DND-41 (cell line): ENCODE data around the gene ZNF536.

Experiments used
- ATAC-seq: fragments of 200-7000 bp; cut with Tn5 transposase; 3 replicates; pipeline ENCODE4 v1.9.1; 2021; ENCODE audit warnings: low read depth; ENCODE audit not compliant: insufficient read depth
- DNase-seq: peaks from one replicate; pipeline ENCODE4 v3.0.0-alpha.2; 2020
- H2AFZ ChIP-seq: 2 replicates; pipeline ENCODE4 v1.6.0; 2012; ENCODE audit warnings: low read depth, low read length
- H3K27ac ChIP-seq: 2 replicates; pipeline ENCODE4 v1.5.1; 2012; ENCODE audit warnings: low read length, inconsistent platforms
- H3K27me3 ChIP-seq: fragments of 200-600 bp; sonication (generic); 2 replicates; pipeline ENCODE4 v1.6.0; 2012; ENCODE audit warnings: low read length, mild to moderate bottlenecking, inconsistent platforms; ENCODE audit not compliant: insufficient read depth, poor library complexity
- H3K36me3 ChIP-seq: 2 replicates; pipeline ENCODE4 v1.5.1; 2012; ENCODE audit warnings: low read length, inconsistent platforms; ENCODE audit not compliant: insufficient read depth
- H3K4me1 ChIP-seq: 2 replicates; pipeline ENCODE4 v1.5.1; 2012; ENCODE audit warnings: mild to moderate bottlenecking, low read length; ENCODE audit not compliant: insufficient read depth
- H3K4me2 ChIP-seq: 2 replicates; pipeline ENCODE4 v1.6.0; 2012; ENCODE audit warnings: mild to moderate bottlenecking, moderate library complexity, low read length, inconsistent platforms; ENCODE audit not compliant: insufficient read depth
- H3K4me3 ChIP-seq, 2 experiments: fragments of 200-600 bp in 1 of 2; shearing (Covaris generic) in 1 of 2; 2 replicates each; pipeline ENCODE4 v1.5.1; 2012 to 2016; ENCODE audit warnings: inconsistent platforms in 2 of 2, low read length in 2 of 2, mild to moderate bottlenecking in 2 of 2, low read depth in 1 of 2, moderate library complexity in 1 of 2
- H3K79me2 ChIP-seq: 2 replicates; pipeline ENCODE4 v1.6.0; 2012; ENCODE audit warnings: low read length, inconsistent platforms; ENCODE audit not compliant: insufficient read depth
- H3K9ac ChIP-seq: 2 replicates; pipeline ENCODE4 v1.6.0; 2012; ENCODE audit warnings: low read depth, mild to moderate bottlenecking, inconsistent platforms, low read length, moderate library complexity
- H3K9me3 ChIP-seq: 2 replicates; pipeline ENCODE4 v1.5.1; 2012; ENCODE audit warnings: low read length, moderate library complexity, mild to moderate bottlenecking, inconsistent platforms; ENCODE audit not compliant: insufficient read depth, severe bottlenecking
- H4K20me1 ChIP-seq: 2 replicates; pipeline ENCODE4 v1.6.0; 2012; ENCODE audit warnings: low read length; ENCODE audit not compliant: insufficient read depth
- EZH2 ChIP-seq: IDR thresholded peaks from 3 replicates; pipeline ENCODE4 v1.6.1; 2012; ENCODE audit warnings: borderline replicate concordance, low read depth, mild to moderate bottlenecking, moderate library complexity, low read length, inconsistent platforms; ENCODE audit not compliant: severe bottlenecking
- TF ChIP-seq, protein P1 (sequence below): IDR thresholded peaks from 2 replicates; pipeline ENCODE4 v1.5.1; 2012; ENCODE audit warnings: borderline replicate concordance, low read length, moderate library complexity, mild to moderate bottlenecking; ENCODE audit not compliant: poor library complexity, severe bottlenecking; ENCODE audit errors: extremely low read depth

ZNF536 gene

GRCh38 chr19:30525383-30525782 is 153.2 kb downstream of the ZNF536 start:
- Histone ChIP-seq H3K27ac (no peak overlapping the region), H3K4me3 (no peak overlapping the region), H3K4me1 (no peaks in the 10 kb centered on the region), H3K9ac (no peak overlapping the region), H3K36me3 (no peaks in the 10 kb centered on the region), H4K20me1 (no peaks in the 10 kb centered on the region), H3K27me3 (no peaks in the 10 kb centered on the region), H3K9me3 (no peaks in the 10 kb centered on the region), H2AFZ (no peak overlapping the region), H3K79me2 (no peaks in the 10 kb centered on the region), H3K4me2 (no peak overlapping the region)
- DNase-seq: no peak
- no peak for ATAC-seq
- TF ChIP-seq, protein P1, sequence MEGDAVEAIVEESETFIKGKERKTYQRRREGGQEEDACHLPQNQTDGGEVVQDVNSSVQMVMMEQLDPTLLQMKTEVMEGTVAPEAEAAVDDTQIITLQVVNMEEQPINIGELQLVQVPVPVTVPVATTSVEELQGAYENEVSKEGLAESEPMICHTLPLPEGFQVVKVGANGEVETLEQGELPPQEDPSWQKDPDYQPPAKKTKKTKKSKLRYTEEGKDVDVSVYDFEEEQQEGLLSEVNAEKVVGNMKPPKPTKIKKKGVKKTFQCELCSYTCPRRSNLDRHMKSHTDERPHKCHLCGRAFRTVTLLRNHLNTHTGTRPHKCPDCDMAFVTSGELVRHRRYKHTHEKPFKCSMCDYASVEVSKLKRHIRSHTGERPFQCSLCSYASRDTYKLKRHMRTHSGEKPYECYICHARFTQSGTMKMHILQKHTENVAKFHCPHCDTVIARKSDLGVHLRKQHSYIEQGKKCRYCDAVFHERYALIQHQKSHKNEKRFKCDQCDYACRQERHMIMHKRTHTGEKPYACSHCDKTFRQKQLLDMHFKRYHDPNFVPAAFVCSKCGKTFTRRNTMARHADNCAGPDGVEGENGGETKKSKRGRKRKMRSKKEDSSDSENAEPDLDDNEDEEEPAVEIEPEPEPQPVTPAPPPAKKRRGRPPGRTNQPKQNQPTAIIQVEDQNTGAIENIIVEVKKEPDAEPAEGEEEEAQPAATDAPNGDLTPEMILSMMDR: no peak
- no peak for TF ChIP-seq EZH2

GRCh38 chr19:30528919-30529318 is 156.7 kb downstream of the ZNF536 start:
- Histone ChIP-seq H3K79me2 (no peaks in the 10 kb centered on the region), H3K4me1 (no peaks in the 10 kb centered on the region), H3K27ac (no peak overlapping the region), H3K4me3 (no peak overlapping the region), H4K20me1 (no peaks in the 10 kb centered on the region), H3K4me2 (no peak overlapping the region), H3K36me3 (no peaks in the 10 kb centered on the region), H2AFZ (no peak overlapping the region), H3K9me3 (no peaks in the 10 kb centered on the region), H3K9ac (no peak overlapping the region), H3K27me3 (no peaks in the 10 kb centered on the region)
- DNase-seq: no peak
- TF ChIP-seq, protein P1: no peak
- TF ChIP-seq EZH2: no peak
- ATAC-seq: no peak

DNA sequence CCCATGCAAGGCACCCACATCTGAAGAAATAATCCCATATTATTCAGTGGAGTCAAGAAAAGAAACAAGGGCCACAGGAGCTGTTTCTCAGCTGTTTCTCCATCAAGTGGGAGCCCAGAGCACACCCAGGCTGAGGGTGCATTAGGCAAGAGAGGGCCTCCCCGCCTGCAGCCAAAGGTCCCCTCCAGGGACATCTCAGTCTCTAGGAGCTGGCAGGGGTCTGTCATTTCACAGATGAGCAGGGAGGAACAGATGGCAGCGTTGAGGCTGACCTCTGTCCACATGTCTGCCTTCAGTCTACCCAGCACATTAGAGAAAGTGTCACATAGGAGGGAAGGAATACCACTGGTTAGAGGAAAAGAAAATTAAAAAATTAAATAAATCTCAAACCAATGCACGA is 157.7 kb downstream of the ZNF536 start:
- Histone ChIP-seq H4K20me1 (no peaks in the 10 kb centered on the region), H3K4me2 (no peak overlapping the region), H3K9me3 (no peaks in the 10 kb centered on the region), H3K9ac (no peak overlapping the region), H3K4me3 (no peak overlapping the region), H3K36me3 (no peaks in the 10 kb centered on the region), H3K27me3 (no peaks in the 10 kb centered on the region), H3K27ac (no peak overlapping the region), H2AFZ (no peak overlapping the region), H3K79me2 (no peaks in the 10 kb centered on the region), H3K4me1 (no peaks in the 10 kb centered on the region)
- ATAC-seq (no peak), DNase-seq (no peak)
- no peak for TF ChIP-seq EZH2
- TF ChIP-seq, protein P1: no peak

DNA sequence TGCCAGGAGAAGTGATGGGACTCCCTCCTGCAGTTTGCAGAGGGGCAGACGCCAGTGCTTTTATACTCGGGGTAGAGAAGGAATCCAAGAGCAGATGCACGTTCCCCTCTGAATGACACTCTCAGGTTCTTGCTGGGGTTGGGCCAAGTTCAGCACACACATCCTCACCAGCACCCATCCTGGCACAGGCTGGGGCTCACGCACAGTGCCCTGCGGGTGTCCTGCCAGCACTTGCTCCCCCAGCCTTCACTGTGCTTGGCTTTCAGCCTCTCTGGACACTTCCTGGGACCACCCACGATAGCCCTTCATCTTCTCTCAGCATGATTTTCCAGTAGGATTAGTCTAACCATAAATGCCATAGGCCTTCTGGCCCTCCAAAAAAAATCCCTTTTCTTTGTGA is 158.6 kb downstream of the ZNF536 start:
- no peak for TF ChIP-seq EZH2
- TF ChIP-seq, protein P1: no peak
- no peaks in the 10 kb centered on the region for H3K79me2 ChIP-seq
- H3K9me3 ChIP-seq: no peaks in the 10 kb centered on the region
- no peaks in the 10 kb centered on the region for H3K4me1 ChIP-seq
- no peak overlapping the region for H3K9ac ChIP-seq
- H4K20me1 ChIP-seq: no peaks in the 10 kb centered on the region
- no peak overlapping the region for H3K27ac ChIP-seq
- no peak for ATAC-seq
- H2AFZ ChIP-seq: no peak overlapping the region
- H3K4me3 ChIP-seq: no peak overlapping the region
- DNase-seq: no peak
- H3K27me3 ChIP-seq: no peaks in the 10 kb centered on the region
- H3K4me2 ChIP-seq: no peak overlapping the region
- no peaks in the 10 kb centered on the region for H3K36me3 ChIP-seq
